NCI-H187 treated with DMSO at 0.1 percent for 48 hours (cell line): ENCODE measurements around the gene COL4A6.

Experiments used
- DNase-seq: peaks from one replicate; lab custom pipeline; 2025; lab: John Stamatoyannopoulos, UW

Gene COL4A6

DNA sequence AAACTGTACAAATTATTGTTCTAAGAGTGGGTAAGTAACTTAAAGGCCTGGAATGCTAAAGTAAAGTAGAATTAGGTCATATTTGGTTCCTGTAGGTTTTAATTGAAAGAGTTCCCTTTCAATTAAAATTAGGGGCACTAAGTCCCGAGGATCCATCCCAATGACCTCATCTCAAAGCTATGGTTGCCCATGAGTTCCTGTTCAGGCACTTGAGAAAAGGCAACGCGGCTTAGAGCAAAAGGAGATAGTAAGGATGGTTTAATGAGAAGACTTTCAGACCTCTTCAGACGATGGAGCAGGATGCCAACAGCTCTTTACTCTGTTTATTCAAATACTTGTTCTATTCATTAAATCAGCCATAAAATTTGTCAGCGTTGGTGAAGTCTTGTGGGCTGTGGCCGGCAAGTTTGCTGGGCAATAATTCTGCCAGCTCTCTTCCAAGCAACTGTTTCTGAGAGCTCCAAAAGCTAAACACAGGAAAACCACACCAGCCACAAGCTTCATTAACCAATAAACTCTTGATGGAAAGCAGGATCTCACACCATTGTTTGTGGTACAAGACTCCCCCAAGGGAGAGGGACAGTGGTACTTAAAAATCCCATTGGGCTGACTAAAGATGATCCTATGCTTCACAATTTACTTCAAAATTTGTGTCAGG lies 167.4 kb downstream of the COL4A6 start:
- DNase-seq = peak; percentile 62

DNA sequence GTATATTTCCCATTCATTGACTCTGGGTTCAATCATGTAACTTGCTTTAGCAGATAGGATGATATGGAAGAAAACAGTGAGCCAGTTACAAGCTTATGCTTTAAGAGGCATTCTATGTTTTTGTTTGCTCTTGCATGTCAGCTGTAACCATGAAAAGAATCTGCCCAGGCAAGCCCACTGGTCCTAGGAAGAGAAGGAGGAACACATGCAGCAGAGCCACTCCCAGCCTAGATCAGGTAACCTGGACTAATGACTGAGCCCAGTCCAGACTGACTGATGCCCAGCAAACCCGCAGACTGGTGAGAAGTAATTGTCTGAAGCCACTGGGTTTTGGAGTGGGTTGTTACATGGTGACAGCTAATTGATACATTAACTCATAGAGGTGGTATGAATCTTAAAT lies 167.9 kb downstream of the COL4A6 start:
- peak; percentile 14 for DNase-seq

DNA sequence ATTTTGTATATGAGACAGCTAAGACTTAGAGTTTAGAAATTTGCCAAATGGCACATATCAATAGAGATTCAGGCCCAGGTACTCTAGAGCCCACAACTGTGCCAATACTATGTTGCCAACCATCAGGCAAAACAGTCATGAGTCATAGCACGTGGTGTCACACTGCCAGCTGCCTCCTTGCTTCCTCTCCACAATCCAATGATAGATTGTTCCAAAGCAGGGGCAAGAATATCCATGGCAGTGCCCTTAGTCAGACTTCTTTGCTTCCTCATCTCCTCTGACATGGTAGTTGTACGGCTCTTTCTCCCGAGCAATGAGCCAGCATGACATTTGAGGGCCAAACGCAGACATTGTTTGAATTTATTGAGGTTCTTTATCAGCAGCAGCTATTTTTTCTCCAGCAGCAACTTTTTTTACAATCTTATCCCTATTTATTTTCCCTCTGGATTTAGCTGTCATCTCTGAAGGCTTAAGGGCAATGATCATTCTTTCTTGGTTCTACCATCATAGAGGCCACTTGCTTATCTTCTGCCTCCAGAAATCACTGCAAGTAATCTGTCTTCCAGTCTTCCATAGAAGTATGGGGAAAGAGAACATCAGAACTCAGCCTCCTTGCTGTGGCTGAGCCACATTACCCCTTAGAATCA lies 169.7 kb downstream of the COL4A6 start:
- DNase-seq = no peak

DNA sequence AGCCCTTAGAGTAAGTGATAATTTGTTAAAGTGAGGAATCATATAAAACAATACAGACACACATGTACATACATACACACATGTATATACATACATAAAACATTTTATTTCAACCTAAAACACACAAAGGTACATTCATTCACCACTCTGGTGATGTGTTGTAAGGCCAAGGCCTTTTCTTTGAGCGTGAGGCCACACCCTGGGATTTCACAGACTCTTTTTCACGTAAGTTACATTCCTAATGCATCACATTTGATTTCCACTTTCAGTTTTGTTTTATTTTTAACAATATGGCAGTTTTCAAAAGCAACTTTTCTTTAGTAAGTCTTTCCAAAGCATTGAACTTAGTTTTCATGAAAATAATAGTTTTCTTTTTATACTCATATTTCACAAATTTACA lies 170.7 kb downstream of the COL4A6 start:
- DNase-seq = no peak

DNA sequence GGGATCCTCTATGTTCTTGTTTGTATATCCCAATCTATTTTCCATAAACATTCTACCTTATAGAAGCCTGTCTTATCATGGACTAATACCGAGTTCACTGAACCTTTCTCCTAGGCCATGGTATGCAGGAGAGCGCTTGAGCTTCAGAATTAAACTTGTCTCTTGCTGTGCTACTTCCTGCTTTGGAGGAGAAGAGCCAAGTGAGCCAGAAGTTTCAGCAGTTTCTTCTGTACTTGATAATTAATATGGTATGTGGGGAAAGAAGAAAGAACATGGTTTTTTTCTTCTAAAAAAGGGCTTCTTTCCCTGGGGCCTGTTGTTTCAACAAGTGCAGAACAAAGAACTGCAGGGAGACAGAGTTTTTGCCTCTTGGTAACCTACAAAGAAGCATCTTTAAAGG lies 173.8 kb downstream of the COL4A6 start:
- DNase-seq = no peak

DNA sequence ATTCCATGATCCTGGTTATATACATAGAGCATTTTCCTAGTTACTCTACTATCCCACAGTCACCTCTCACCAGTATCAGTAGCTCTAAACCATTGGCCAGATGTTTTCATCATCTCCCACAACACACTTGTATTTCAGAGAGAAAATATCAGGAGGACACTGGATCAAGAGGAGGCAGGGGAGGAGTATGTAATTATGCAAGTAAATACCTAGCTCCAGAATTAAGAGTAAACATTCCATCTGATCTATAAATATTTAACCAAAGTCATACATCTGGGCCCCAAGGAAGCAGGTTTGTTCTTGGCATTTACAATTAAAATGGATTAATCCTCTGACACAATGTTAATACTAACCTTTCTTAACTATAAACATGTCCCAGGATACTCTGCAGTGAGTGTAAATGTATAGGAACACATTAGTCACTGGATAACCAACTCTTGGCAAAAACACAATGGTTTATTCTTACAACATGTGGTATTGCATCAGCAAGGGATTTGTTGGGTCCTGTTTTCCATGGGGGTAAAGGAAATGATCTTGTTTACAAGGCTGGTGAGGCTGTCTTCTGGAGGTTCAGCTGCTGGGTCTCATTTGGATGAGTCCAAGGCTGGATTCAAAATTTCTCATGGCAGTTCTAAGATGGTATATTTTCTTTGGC lies 176.5 kb downstream of the COL4A6 start:
- DNase-seq = no peak

DNA sequence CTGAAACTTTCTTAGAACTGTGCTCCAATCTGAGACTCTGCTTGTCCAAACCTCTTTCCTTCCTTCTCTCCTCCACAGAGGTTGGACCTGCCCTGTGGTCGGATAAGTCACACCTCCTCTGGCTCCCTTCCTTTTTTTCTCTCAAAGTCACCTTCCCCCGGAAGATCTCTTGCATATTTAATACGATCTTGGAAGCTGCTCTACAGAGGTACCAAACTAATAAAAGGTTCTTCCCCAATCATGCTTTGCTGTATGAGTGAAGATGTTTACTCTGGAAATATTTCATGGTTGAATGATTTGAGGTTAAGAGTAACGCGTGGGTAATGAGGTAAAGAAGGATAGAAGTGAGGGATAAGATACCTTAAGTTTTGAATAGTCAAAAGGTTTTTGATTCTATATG lies 180.7 kb downstream of the COL4A6 start:
- no peak for DNase-seq

DNA sequence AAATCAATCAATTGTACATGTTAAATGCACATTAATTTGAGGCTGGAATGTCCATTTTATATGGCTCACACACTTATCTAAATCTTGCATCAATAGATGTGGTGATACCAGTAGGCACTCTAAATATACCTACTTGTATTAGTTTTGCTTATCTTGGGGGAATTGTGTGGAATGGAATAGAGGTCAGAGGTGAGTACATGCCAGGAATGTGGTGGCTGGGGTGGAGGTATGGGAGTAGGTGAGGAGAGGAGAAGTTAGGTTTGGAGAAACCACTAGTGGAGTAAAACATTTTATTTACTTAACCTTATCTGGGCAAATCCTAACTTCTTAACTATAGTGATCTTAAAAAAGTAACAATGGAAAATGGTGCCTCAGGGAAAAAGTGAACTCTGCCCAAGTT lies 183.6 kb downstream of the COL4A6 start:
- DNase-seq = no peak

DNA sequence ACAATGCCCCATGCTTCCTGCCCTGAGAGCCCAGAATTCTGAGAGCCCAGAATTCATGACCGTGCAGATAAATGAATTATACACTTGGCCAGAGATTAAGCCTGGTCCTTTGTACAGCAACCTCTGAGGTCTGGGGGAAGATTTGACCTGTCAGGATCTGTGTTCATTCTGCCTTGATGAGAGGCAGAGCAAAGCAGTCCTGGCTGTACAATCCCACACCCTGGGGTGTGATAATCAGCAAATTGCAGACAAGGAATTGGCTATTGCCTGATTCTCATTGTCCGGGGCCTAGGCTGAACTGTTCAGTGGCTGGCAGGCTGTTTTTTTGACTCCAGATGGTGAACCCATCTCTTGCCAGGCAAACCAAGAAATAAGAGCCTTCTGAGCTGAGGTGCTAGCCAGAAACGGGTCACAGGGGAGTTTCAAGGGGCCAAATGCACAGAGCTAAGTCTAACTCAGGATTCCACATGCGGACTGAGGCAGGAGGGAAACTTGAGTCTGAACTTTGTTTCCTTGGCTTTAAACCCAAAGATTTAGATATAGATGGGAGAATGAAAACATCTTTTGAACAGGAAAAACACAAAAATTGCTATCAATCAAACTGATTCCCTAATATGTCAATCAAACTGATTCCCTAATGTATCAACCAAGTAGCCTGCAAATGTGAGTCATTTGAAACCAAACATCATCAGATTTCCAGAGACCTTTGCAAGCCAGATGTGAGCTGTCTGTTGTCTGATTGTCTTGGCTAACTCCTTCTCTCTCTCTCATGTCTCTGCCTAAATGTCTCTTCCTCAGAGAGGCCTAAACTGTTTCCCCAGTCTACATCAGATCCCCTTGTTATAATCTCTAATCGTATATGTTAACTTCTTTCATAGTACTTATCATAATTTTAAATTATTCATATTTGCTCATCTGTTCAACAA lies 187.3 kb downstream of the COL4A6 start:
- DNase-seq = no peak

DNA sequence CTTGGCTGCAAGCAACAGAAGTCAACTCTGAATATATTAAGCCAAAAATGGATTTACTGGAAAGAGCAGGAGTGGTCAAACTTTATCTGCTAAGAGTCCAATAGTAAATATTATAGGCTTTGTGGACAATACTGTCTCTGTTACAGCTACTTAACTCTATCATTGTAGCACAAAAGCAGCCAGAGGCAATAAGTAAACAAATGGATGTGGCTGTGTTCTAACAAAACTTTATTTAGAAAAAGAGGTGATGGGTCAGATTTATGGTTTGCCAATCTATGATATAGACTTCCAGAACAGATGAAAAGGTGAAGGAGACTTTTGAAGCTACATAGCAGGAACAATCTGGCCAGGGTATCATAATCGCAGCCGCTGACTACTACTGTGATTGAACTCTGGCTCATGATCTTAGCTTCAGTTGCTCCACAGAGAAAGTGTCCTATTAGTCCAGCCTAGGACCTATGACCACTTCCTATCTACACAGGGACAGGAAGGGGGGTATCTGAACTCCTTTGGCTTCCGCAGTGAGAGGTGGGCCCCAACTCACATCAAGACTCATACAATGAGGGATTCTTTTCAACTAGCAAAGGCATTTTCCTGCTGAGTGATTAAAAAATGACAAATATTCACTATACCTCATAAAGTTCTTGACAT lies 191.8 kb downstream of the COL4A6 start:
- DNase-seq = no peak

DNA sequence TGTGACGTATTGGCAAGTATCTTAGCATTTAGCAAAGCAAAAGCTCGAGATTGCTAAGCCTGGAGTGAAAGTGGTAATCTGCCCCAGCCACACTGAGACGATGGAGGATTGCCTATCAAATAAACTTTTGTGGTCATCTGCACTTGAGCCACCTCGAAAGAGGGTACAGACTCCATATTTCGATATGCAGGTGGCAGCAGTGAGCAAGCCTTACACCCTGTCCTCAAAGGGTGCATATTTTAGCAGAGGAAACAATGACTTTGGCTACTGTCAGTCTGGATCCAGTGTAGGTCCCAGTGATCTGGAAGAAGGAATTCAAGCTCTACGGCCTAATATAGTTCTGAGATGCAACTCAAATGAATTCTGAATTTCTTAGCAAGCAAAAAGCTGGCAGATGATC lies 192.8 kb downstream of the COL4A6 start:
- no peak for DNase-seq

DNA sequence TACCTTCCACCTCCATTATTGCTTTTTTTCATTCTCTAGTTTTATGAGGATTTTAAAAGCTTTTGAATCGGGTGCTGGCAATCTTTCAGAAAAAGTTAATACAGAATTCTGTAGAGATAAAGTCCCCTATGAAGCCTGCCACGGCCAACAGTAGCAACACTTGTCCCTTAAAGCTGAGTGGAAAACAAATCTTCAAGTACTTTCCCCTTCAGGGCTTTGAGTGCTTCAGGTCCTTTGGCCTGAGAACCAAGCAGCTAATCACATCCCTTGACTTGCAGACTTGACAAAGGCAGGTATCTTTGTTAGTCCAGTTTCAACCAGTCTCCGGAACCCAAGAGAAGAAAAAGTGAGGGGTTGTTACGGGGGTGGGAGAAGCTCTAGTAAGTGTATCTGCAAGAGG lies 202.2 kb downstream of the COL4A6 start:
- DNase-seq = no peak

DNA sequence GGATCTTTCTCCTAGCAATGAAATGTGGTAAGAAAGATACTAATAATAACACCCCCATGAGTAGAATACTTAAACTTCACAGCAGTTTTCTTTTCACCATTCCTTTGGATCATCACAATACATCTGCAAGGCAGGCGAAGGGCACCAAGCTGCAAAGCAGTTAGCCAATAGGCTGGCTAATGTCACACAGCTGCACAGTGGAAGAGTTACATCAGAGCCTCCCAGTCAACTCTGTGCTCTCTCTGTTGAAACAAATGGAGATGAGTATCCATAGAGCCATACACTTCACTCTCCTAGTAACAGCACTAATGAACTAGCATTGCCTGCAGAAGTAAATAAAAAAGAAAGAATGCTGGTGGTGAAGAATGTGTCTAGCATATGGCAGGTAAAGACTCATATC lies 207.6 kb downstream of the COL4A6 start:
- DNase-seq = no peak

DNA sequence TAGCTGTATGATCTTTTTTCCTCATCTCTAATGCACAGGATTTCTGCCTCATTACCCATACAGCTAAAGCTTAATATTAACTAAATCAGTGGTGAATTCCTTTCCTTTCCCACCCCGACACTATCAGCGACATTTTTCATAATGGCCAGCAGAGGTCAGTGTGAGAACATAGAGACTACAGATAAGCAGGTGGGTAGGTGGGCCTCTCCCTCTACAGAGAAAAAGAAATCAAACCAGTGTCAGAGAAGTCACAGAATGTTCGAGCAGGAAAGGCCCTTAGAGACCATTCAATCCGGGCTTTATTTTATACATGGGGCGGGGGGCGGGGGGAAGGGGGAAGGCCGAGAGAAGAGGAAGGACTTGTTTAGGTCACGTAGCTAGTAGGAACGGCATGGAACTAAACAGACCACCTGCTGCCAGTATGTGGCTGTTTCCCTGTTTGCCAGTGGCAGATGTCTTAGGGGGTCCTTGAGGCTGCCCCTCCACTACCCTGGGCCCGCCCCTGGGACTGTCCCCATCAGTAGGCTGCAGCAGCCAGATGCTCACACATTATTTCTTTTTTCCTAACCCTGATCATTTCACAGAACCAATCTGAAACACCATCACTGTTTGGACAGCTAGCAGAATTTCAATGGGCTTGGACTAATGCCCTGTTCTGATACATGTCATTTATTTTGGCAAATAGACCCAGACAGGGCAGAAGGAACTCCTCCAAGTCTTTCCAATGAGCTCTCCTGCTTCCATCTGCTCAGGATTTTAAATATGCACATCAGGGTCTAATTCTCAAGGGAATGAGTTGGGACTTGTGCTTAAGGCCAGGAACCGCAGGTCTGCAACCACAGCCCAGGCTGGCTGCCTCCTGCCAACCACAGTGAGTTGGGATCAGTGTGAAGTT lies 213.2 kb downstream of the COL4A6 start:
- peak; percentile 5 for DNase-seq

DNA sequence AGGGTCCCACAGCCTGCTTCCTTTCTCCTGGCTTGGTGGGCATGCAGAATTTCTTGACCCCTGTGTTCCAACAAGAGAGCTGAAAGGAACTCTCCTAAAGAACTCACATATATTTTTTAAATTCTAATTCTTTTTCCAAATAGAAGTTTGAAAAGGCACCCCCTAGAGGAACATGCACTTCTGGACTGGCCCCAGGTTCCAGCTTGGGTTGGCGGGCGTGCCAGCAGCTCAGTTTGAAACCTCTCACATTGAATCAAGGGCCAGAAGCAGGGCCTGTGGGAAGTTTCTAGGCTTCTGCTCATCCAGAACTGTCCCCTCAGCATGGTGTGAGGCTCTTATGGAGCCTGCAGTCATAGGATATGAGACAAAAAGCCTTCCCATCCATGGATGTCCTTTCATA lies 214.0 kb downstream of the COL4A6 start:
- DNase-seq = no peak

DNA sequence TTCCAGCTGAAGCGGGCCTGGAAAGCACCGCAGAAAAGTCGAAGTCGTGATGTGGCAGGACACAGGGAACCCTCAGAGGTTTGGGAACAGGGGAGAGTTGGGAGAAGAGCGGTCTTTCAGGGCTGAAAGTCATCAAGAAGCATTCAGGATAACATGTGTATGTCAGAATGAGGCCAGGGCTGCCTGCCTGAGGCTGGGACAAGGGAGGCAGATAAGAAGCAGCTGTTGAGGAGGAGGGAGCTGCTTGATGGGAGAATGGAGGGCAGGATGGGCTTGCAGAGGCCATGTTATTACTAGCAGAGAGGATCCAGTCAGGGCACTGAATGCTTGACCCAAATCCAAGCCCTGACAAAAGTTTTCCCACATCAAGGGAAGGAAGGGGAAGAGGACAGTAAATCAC lies 214.6 kb downstream of the COL4A6 start:
- DNase-seq = no peak

DNA sequence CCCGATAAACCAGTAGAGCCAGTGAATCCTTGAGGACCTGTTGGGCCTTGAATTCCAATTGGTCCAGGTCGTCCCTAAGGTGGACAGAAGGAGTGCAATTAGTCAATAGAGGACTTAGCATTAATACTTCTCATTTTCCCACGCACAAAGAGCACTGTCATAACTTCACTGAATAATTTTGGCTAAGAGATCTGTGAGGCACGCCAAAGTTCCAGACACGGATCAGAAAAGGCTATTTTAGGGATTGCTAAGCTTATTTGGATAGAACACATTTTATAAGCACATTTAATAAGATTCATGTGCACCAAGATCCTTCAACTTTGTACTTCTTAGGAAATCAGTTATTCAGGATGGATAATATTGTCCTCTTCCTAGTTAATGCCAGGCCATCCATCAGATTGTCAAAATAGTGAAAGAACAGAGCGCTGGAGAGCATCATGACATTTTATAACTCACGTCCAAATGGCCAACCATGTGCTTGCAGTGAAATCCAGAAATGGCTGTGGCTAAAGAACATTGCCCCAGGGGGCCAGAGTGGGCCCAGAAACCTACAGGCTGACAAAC lies 216.8 kb downstream of the COL4A6 start:
- no peak for DNase-seq

DNA sequence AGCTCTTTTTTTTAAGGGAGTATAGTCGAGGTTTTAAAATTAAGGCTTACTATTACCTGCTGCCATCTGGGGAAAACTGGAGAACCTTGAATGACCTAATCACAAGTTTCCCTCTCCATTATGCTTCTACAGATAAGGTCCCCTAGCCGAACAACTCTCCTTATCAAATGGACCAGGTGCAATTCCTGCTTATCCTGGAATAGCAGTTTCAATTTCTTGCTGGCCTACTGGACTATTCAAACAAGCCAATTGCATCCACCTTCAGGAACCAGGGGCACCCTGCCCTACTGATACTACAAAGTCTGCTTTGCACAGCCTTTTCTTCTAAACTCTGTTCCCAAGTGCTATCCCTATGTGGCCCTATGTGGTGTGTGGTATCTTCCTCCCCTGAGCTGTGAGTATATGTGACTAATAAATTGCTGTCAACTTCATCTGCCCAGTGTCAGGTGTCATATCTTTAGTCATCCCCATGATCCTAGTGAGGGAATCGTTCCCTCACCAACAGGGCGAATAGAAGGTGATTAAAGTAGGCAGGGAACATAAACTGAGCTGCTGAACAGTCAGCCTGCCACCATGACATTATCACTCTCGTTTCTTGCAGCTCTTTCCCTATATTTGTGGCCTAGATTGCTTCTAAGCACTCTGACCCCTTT lies 218.1 kb downstream of the COL4A6 start:
- DNase-seq = no peak

DNA sequence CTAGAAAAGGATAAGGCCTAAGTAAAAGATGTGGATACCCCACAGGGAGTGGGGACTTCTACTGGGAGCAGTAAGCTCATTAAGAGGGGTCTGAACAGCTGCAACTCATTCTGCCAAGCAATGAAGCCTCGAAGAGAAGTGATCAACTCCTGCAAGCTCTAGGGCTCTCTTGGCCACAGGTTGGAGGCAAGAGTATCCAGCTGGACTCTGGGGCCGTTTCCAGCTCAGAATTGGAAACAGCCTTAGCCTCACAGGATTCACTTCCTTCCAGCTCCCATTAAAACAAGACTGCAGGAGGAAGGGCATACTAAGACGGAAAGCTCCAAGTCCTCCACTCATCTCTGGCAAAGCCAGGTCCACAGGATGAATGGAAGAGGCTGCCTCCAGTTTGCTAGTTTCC lies 220.3 kb downstream of the COL4A6 start:
- no peak for DNase-seq

DNA sequence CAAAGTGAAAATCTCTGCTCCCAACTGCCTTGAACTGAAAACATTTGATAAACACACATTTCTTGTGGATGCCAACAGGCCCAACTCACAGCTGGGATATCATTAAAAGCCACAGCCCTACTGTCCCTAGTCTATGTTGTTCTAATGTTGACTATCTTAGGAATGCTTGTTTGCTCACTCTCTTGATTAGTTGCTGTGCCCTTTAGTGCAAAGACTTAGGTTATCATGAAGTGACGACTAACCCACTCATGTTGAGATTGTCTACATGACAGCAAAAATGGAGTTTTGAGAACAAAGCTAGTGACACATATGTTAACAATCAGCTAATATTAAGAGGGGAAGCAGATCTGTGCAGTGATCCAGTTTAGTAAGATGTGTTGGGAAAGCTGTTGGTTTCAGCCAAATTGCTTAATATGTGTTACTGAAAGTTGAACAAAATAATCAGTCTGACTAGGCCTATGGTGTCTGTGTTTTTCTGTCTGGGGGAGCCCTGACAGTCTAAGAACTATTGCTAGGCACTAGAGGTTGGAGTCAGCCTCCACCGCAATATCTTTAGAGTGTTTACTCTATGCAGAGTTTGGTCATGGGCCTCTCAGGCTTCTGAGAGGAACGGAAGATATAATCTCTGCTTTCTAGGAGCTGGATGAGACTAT lies 221.2 kb downstream of the COL4A6 start:
- DNase-seq = no peak
